NCI-H2196 treated with DMSO at 0.1 percent for 48 hours (cell line): Measurements from ENCODE around the gene ASCL4.
"Not testable (repeated sequence)": the region's sequence is repeated elsewhere in the genome, so short reads cannot be mapped to it uniquely, and the experiment has no call there.

Experiments
- DNase-seq: peaks from one replicate; lab custom pipeline; 2025; ENCODE audit not compliant: unreplicated experiment; lab: John Stamatoyannopoulos, UW

ASCL4 gene

GRCh38 chr12:107774349-107775029 lies at the start of gene ASCL4:
TSS of gene ASCL4 (plus strand) at chr12:107774704. CDS start at chr12:107775219, 515 bp downstream.
- DNase-seq = no peak

GRCh38 chr12:107727327-107727726 lies 47.2 kb upstream of the ASCL4 start:
- DNase-seq = not testable (repeated sequence)

- not testable (repeated sequence) for DNase-seq
Measured at GRCh38 chr12:107727742-107728141, 46.8 kb upstream of the ASCL4 start.

GRCh38 chr12:107730618-107731341 lies 43.7 kb upstream of the ASCL4 start:
- no peak for DNase-seq

GRCh38 chr12:107731366-107731765 lies 43.1 kb upstream of the ASCL4 start:
- DNase-seq = no peak

GRCh38 chr12:107732365-107732764 lies 42.1 kb upstream of the ASCL4 start:
- DNase-seq = no peak

- no peak for DNase-seq
Measured at GRCh38 chr12:107734139-107734538, 40.4 kb upstream of the ASCL4 start.

GRCh38 chr12:107735763-107736162 lies 38.7 kb upstream of the ASCL4 start:
- DNase-seq = no peak

- no peak for DNase-seq
Measured at GRCh38 chr12:107736914-107737313, 37.6 kb upstream of the ASCL4 start.

- no peak for DNase-seq
Measured at GRCh38 chr12:107748472-107748871, 26.0 kb upstream of the ASCL4 start.

GRCh38 chr12:107749083-107749482 lies 25.4 kb upstream of the ASCL4 start:
- DNase-seq = no peak

GRCh38 chr12:107759410-107759809 lies 15.1 kb upstream of the ASCL4 start:
- DNase-seq = no peak

- DNase-seq = peak; percentile 14
Measured at GRCh38 chr12:107760207-107760808, 14.2 kb upstream of the ASCL4 start.

- peak; percentile 88 for DNase-seq
Measured at GRCh38 chr12:107760809-107761501, 13.5 kb upstream of the ASCL4 start, which contains the start of gene PRDM4. TSS of gene PRDM4 (minus strand) at chr12:107761137. CDS start at chr12:107760515, 622 bp downstream.

- DNase-seq = no peak
Measured at GRCh38 chr12:107761502-107761904, 13.0 kb upstream of the ASCL4 start.

- DNase-seq = no peak
Measured at GRCh38 chr12:107762874-107763273, 11.6 kb upstream of the ASCL4 start.

GRCh38 chr12:107764626-107765025 lies 9.9 kb upstream of the ASCL4 start:
- DNase-seq = no peak

- DNase-seq = no peak
Measured at GRCh38 chr12:107765316-107765715, 9.2 kb upstream of the ASCL4 start.

GRCh38 chr12:107767466-107767865 lies 7.0 kb upstream of the ASCL4 start:
- DNase-seq = no peak

GRCh38 chr12:107775093-107775721 lies 703 bp downstream of the ASCL4 start:
- no peak for DNase-seq

- DNase-seq = no peak
Measured at GRCh38 chr12:107776171-107776570, 1.7 kb downstream of the ASCL4 start.
